HL-60/S4 treated with retinoic acid at 250 ng/mL for 4 days and 3 days (cell line): Measurements from ENCODE around the gene YAP1.

Source experiments
- in situ Hi-C: fragments of 300-500 bp; cut with MboI; formaldehyde crosslinking; loops from 2 replicates; pipeline ENCODE4 v1.7.0; 2022; ENCODE audit warnings: low sequenced_read_pairs

Gene YAP1

GRCh38 chr11:102116453-102117205 is 6.4 kb downstream of the YAP1 start:
- in situ Hi-C loops = no loop called here

- in situ Hi-C loops = no loop called here
Observed at GRCh38 chr11:102117472-102118113, 7.3 kb downstream of the YAP1 start.

GRCh38 chr11:102118937-102119336 is 8.7 kb downstream of the YAP1 start:
- in situ Hi-C loops = no loop called here

- in situ Hi-C loops = no loop called here
Observed at GRCh38 chr11:102119997-102120396, 9.8 kb downstream of the YAP1 start.

GRCh38 chr11:102120437-102120973 is 10.3 kb downstream of the YAP1 start:
- in situ Hi-C loops = no loop called here

GRCh38 chr11:102121329-102121728 is 11.1 kb downstream of the YAP1 start:
- in situ Hi-C loops = no loop called here

- in situ Hi-C loops = no loop called here
Observed at GRCh38 chr11:102134597-102134996, 24.4 kb downstream of the YAP1 start.

- in situ Hi-C loops = no loop called here
Observed at GRCh38 chr11:102135256-102135655, 25.0 kb downstream of the YAP1 start.

GRCh38 chr11:102138223-102138622 is 28.0 kb downstream of the YAP1 start:
- in situ Hi-C loops = no loop called here

GRCh38 chr11:102138670-102139069 is 28.4 kb downstream of the YAP1 start:
- in situ Hi-C loops = no loop called here

GRCh38 chr11:102139081-102139498 is 28.8 kb downstream of the YAP1 start:
- in situ Hi-C loops = no loop called here

GRCh38 chr11:102142333-102142732 is 32.1 kb downstream of the YAP1 start:
- in situ Hi-C loops = no loop called here

- in situ Hi-C loops = no loop called here
Observed at GRCh38 chr11:102143867-102144266, 33.6 kb downstream of the YAP1 start.

- in situ Hi-C loops = no loop called here
Observed at GRCh38 chr11:102144357-102145355, 34.4 kb downstream of the YAP1 start.

- in situ Hi-C loops = no loop called here
Observed at GRCh38 chr11:102147015-102147414, 36.8 kb downstream of the YAP1 start.

GRCh38 chr11:102147632-102148031 is 37.4 kb downstream of the YAP1 start:
- in situ Hi-C loops = no loop called here

GRCh38 chr11:102148059-102148458 is 37.8 kb downstream of the YAP1 start:
- in situ Hi-C loops = no loop called here

- in situ Hi-C loops = no loop called here
Observed at GRCh38 chr11:102151784-102152525, 41.7 kb downstream of the YAP1 start.

- in situ Hi-C loops = no loop called here
Observed at GRCh38 chr11:102153082-102153481, 42.8 kb downstream of the YAP1 start.

GRCh38 chr11:102154806-102155205 is 44.6 kb downstream of the YAP1 start:
- in situ Hi-C loops = no loop called here
